HG02852 (cell line): ENCODE data around the gene ADAP1.
"Not testable (repeated sequence)": the region's sequence is repeated elsewhere in the genome, so short reads cannot be mapped to it uniquely, and the experiment has no call there.

Source experiments
- ATAC-seq: cut with Tn5 transposase; IDR thresholded peaks from one replicate; pipeline ENCODE4 v1.9.1; 2021; ENCODE audit warnings: mild to moderate bottlenecking, moderate library complexity; ENCODE audit not compliant: unreplicated experiment

ADAP1 gene

GRCh38 chr7:954330-955238 is at the start of gene ADAP1:
Gene ADAP1 (minus strand): TSS chr7:954680. CDS start chr7:954477, 203 bp downstream.
- peak; percentile 57 for ATAC-seq

- not testable (repeated sequence) for ATAC-seq
Measured at GRCh38 chr7:1002445-1002844, 48.0 kb upstream of the ADAP1 start.

GRCh38 chr7:1002026-1002425 is 47.5 kb upstream of the ADAP1 start:
- ATAC-seq: not testable (repeated sequence)

GRCh38 chr7:1001069-1001770 is 46.7 kb upstream of the ADAP1 start:
- not testable (repeated sequence) for ATAC-seq

- ATAC-seq: no peak
Measured at GRCh38 chr7:999941-1000935, 45.8 kb upstream of the ADAP1 start.

GRCh38 chr7:999149-999879 is 44.8 kb upstream of the ADAP1 start:
- ATAC-seq: no peak

GRCh38 chr7:997404-998395 is 43.2 kb upstream of the ADAP1 start:
- no peak for ATAC-seq

GRCh38 chr7:996079-996872 is 41.8 kb upstream of the ADAP1 start:
- ATAC-seq: no peak

- no peak for ATAC-seq
Measured at GRCh38 chr7:995571-995970, 41.1 kb upstream of the ADAP1 start.

GRCh38 chr7:994592-995308 is 40.3 kb upstream of the ADAP1 start:
- ATAC-seq: no peak

GRCh38 chr7:992709-993607 is 38.5 kb upstream of the ADAP1 start:
- ATAC-seq: peak; percentile 82

- ATAC-seq: no peak
Measured at GRCh38 chr7:991729-992656, 37.5 kb upstream of the ADAP1 start.

GRCh38 chr7:990933-991728 is 36.7 kb upstream of the ADAP1 start:
- ATAC-seq: no peak

- ATAC-seq: no peak
Measured at GRCh38 chr7:990352-990932, 36.0 kb upstream of the ADAP1 start.
